HG03060 (cell line): Measurements from ENCODE around the gene HMGN3.

Experiments used
- ATAC-seq: cut with Tn5 transposase; IDR thresholded peaks from one replicate; pipeline ENCODE4 v1.9.1; 2021; ENCODE audit warnings: low read depth, moderate number of reproducible peaks; ENCODE audit not compliant: unreplicated experiment

The HMGN3 gene

DNA sequence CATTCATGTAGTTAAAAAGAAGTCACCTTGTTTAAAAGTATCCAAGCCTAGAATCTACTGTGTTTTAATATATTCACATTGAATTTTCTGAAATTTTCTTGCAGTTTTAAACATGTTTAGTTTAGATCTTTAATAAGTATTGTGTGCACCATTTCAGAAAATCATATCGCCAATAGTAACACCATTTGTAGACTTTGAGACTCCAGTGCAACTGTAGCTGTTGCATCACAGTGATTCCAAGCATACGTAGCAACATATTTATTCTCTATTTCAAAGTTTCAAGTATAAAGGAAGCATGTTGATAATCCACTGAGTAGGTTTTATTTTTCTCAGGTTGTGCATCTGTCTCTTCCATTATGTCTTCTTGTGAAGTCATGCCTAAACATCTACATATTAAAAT lies 46.4 kb downstream of the HMGN3 start:
- ATAC-seq, result no peak

DNA sequence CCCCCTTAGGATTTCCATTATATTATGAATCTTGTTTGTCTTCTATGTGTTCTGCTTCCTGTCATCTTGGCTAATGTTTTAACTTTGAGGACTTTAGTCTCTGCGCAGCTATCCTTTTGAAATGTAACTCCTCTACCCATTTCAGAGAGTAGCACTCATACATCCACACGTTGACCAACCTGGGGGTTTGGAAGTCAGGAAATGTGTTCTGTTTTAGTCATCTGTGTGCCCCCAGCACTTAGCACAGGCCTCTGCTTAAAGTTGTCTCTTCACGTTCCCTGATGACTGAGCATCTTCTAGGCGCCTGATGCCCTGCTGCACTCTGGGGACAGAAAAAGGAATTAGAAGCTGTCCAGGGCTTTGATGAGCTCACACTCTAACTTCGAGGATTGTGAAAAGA lies 47.9 kb downstream of the HMGN3 start:
- no peak for ATAC-seq

DNA sequence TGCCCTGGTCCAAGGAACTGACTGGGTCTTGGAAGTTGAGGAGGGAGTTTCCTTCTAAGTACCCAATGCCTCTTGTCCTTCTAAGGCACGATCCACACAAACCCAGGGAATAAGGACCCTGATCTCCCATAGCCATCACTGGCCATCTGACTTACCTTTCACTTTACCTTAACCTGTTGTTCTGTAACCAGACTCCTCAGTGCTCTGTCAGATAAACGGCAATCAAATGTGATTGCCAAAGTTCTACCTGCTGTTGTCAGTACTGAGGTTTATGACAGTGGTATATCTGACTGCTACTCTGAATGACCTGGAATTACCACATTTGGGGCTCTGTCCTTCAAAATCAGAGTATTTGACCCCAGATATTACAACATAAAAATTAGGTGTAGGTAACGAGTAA lies 49.8 kb downstream of the HMGN3 start:
- ATAC-seq, result no peak

DNA sequence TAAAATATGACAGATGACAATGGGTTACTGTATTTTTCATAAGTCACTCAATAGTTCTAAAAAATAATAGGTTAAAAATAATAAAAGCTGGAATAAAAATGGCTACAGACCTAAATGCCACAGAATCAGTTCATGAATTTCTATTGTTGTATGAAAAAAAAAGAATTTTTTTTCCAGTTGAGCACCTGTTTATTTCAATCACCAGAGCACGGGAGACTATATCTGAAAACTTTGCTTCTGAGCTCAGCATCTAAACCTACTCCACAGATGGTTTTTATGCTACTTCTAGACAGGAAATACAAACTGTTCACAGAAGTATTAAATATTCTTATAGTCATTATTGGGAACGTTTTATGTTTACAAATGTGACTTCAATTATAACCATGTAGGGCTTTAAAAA lies 50.4 kb downstream of the HMGN3 start:
- ATAC-seq, result no peak

DNA sequence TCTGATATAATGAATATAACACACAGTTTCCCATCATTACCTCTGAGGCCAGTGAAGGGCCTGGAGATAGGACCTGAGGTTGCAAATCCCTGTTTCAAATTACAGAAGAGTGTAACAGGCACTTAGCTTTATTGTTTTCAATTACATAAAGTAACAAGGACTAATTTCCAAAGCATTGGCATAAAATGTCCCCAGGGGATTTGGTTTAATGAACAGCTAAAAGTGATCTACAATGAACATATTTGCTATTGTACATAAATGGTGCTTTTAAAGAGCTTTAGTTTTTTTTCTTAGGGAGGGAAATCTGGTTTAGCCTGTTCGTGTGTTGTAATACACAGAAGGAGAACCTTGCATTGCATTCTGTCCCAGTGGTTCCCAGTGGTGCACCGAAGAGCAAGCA lies 54.4 kb downstream of the HMGN3 start:
- ATAC-seq, result no peak

DNA sequence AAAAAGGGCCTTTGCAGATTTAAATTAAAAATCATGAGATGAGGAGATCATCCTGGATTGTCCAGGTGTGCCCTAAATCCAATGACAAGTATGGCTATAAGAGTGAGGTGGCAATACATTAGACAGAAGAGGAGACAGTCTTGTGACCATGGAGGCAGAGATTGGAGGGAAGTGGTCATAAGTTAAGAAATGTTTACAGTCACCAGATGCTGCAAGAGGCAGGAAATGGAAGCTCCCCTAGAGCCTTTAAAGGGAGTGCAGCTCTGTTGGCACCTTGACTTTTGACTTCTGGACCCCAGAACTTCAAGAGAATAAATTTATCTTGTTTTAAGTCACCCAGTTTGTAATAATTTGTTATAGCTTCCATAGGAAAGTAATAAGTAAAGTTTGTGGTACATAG lies 61.1 kb downstream of the HMGN3 start:
- ATAC-seq, result no peak

DNA sequence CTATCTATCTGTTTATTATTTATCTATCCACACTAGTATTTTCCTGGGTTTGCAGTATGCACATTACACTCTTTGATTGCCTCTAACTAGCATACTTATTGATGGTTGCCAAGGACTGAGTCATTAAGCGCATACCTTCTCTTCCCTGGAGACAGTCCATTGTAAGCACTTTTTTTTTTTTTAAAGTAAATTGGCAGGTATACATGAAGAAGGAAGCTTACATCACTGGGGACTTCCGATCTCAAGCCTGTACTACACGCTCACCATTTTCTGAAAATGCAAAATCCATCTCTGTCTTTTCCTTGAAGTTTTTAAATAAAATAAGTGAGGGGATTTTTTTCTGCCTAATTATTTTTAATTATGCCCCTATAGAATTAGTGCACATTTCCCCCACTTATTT lies 63.5 kb downstream of the HMGN3 start:
- no peak for ATAC-seq

DNA sequence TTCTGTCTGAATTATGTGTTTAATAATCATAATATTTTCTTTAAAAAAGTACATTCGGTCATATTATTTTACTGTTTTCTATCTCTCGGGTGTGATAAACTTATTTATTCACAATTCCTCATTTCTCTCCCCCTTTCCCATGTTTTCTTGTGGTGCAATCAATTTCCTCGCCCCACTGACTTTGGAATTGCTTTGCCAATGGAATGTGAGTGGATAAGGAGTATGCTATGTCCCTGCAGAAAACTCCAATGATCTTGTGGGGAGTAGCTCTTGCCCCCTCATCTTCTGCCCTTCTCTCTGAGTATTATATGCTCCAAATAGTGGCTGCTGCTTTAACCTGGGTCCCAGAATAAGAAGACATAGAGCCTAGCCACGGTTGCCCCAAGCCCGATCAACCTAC lies 64.1 kb downstream of the HMGN3 start:
- no peak for ATAC-seq

DNA sequence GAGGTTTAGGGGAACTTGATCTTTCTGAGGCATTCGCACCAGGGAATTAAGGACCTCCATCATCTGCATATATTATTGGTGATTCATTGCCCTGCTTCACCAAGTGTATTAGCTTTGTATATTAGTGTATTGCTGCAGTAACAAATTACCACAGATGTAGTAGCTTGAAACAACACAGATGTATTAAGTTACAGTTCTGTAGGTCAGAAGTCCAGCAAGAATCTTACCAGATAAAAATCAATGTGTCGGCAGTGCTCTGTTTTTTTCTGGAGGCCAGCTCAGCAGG lies 65.8 kb downstream of the HMGN3 start:
- ATAC-seq, result no peak

DNA sequence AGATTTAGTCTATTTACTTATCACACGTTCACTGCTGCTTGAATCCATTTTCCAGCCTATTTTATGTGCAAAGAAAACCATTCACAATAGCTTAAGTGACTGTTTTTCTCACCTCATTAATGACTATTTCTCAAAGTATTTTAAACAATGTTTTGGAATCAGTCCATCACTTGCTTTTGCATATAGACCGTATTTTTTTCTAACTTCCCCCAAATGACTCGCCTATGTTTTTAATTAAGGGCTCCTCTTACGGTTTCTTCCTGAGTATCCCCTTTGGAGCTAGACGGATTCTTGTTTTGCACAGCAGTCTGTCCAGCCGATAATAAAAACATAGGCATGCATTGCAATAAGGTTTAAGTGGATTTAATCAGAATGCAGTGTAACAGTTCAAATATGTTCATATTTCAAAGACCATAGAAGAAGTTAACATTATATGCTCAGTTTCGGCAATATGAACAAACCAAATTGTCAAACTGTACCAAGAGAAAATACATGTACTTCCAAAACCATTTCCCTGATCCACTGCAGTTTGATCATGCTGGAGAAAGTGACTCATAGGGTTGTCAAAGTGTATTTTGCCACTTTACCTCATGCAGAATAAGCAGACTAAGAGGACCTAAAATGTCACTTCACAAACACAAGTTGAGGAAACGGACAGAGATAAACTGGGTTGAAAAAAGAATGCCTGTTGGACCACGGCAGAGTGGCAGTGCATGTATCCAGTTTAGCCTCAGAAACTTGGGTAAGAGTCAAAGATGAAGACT lies 66.4 kb downstream of the HMGN3 start:
- no peak for ATAC-seq

DNA sequence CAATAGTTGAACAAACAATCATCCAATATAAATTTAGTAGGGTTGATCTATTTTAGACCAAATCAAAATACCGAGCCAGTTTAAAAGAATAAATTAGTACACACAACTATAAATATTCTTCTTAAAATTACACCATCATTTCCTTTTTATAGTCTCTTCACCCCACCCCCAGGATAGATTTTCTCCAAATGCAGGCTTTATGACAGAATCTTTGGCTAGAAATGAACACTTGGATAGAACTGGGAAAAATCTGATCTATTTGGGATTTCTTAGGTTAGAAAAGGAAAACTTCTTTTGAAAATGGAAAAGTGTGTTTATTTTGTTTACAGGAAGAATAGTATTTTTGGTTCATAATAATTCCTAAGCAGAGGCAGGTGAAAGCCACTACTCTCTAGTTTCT lies 74.6 kb downstream of the HMGN3 start:
- ATAC-seq, result no peak

DNA sequence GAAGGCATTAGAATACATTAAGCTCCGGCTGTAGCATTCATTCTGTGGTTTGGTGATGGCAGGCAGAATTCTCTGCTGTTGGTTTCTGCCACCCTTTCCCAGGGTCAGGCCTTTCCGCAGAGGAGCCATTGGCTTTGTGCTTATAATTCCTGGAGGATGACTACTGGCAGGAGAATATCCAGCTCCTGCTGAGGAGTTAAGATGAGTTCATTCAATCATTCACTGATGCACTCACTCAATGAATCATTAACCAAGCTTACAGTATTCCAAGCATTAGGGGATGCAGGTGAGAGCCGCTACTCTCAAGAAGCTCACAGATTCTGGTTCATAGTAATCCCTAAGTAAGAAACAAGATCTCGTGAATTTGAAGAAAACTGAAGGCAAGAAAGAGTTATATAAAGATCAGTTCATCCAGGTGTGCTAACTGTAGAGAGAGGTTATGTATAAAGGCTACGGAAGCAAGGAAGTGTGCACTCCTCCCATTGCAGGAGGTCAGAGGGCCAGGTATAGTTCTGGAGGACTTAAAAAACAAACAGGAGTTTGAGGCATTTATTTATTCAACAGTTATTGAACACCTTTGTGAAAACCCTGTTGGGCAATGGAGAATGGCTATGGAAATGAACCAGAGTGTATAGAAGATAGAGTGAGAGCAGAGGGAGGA lies 75.5 kb downstream of the HMGN3 start:
- no peak for ATAC-seq

DNA sequence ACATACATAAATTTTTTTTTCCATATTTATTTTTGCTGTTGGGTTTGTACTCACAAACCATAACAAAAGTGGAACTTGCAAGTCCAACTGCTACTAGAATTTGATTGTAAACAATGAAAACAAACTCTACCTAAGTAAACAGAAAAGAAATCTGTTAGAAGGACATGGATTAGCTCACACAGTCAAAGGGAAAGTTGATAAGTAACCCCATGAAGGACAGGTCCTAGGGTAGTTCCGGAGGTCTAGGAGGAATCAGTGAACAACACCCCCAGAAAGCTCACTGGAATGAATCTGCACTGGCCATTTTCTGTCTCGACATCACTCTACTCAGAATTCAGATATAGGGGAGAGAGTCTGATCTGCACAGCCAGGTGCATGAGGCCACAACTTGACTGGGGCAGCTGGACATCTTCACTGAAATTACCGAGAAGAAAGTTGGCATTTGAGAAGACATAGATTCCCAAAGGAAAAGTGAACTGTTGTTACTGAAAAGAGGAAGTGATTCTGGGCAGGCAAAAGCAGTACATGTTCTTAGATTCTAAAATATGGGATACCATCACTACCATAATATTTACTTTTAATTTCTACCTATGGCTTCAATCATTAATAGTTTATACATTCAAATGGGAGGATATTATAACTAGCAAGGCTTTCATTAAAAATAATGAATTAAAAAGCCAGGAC lies 76.4 kb downstream of the HMGN3 start:
- no peak for ATAC-seq

DNA sequence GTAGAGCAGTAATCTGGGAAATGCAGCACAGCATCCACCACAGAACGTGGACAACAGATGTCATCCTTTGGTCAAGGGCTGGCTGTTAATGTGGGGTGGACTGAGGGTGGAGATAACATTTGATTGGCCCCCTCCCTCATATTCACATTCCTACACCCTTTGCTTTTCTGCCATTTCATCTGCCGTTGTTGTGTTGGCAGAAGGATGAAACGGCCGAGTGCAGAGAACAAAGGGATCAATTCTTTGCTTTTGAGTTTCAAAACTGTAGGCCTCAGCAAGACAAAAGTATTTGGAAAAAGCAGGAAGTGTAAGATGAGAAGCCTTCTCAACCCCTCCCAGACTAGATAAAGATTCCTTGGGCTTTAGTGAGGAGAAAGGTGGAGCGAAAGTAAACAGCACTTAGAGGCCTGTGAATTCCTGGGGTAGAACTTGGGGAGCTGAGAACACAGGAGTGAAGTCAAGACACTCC lies 82.2 kb downstream of the HMGN3 start:
- no peak for ATAC-seq
